C4-2B (cell line): Measurements from ENCODE around the gene CIB4.

Source experiments
- CTCF ChIP-seq: fragments of 450-650 bp; conservative IDR thresholded peaks from 2 replicates; pipeline ENCODE4 v1.5.1; 2017; ENCODE audit warnings: mild to moderate bottlenecking
- ZFX ChIP-seq: fragments of 450-650 bp; IDR thresholded peaks from 2 replicates; pipeline ENCODE4 v1.6.1; 2017

GRCh38 chr2:26683583-26683982 lies 42.4 kb upstream of the CIB4 start:
- TF ChIP-seq CTCF (no peak), ZFX (no peak)
